Mammary epithelial cell (primary cell): Measurements from ENCODE around the gene FOXRED2.

Experiments
- CTCF ChIP-seq, 2 donors: IDR thresholded peaks in 1 of 2; conservative IDR thresholded peaks in 1 of 2; 2 replicates each; pipeline ENCODE4 v1.5.1; 2011 to 2012; ENCODE audit warnings: inconsistent platforms in 2 of 2, low read length in 2 of 2, mild to moderate bottlenecking in 2 of 2, control low read depth in 1 of 2, low read depth in 1 of 2; ENCODE audit not compliant: insufficient read depth in 1 of 2; ENCODE audit errors: extremely low read depth in 1 of 2
- EZH2 ChIP-seq: IDR thresholded peaks from 2 replicates; pipeline ENCODE4 v1.6.1; 2012; ENCODE audit warnings: low read length, inconsistent platforms, borderline replicate concordance

- TF ChIP-seq CTCF (conservative IDR thresholded peaks at IDR 0.05 in 1 of 2, IDR thresholded peaks at IDR 0.05 in 1 of 2; ENCODE audit: extremely low read depth in 1 of 2, insufficient read depth in 1 of 2, low read depth in 1 of 2, low read length in 2 of 2): no peak
- TF ChIP-seq EZH2: no peak
These were observed 5.5 kb upstream of the FOXRED2 start for GRCh38 chr22:36512333-36512732.
